HAP-1 (cell line): ENCODE data around the gene TMPRSS7.

Experiments used
- DNase-seq, 2 experiments: peaks; one replicate each; pipeline ENCODE4 v3.0.0-alpha.2; 2016 to 2020; ENCODE audit warnings: low spot score in 2 of 2
- H3K27me3 ChIP-seq: fragments of 250-450 bp; sonication (Bioruptor Pico); 2 replicates; pipeline ENCODE4 v1.5.1; 2020; ENCODE audit warnings: low read depth, mild to moderate bottlenecking, moderate library complexity
- H3K36me3 ChIP-seq: fragments of 250-450 bp; sonication (Bioruptor Pico); replicated peaks from 2 replicates; pipeline ENCODE4 v1.5.1; 2020; ENCODE audit warnings: mild to moderate bottlenecking
- H3K4me1 ChIP-seq: fragments of 250-450 bp; sonication (Bioruptor Pico); 2 replicates; pipeline ENCODE4 v1.5.1; 2020; ENCODE audit warnings: mild to moderate bottlenecking
- H3K4me3 ChIP-seq: fragments of 250-450 bp; sonication (Bioruptor Pico); 2 replicates; pipeline ENCODE4 v1.5.1; 2020; ENCODE audit warnings: mild to moderate bottlenecking, moderate library complexity
- H3K9me3 ChIP-seq: fragments of 250-450 bp; sonication (Bioruptor Pico); 2 replicates; pipeline ENCODE4 v1.5.1; 2020; ENCODE audit warnings: mild to moderate bottlenecking, moderate library complexity
- in situ Hi-C: fragments of 300-500 bp; cut with MboI; formaldehyde crosslinking; loops from 3 replicates; pipeline ENCODE4 v1.14.3; 2020; ENCODE audit warnings: low sequenced_read_pairs, inconsistent platforms, mixed read lengths

TMPRSS7 gene

DNA sequence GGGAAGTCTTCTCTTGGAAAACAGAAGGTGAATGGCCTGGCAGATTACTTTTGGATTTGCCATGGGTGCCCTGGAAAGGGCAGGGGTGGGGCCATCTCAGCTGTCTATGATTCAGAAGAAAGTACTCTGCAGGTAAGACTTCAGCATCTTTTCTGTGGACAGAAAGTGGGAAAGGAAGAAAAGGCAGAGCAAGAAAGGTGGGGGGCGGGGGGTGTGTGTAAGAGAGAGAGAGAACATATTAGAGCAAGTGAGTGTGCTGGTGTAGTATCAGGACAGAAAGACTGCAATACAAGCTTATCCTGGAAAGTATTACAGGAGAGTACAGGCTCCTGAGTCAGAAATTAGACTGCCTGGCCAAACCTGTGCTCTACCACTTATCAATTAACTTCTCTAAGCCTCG lies 30.3 kb upstream of the TMPRSS7 start:
- H3K9me3 ChIP-seq, result no peaks in the 10 kb centered on the region
- in situ Hi-C loops, result no loop called here
- DNase-seq, result no peak
- no peaks in the 10 kb centered on the region for H3K27me3 ChIP-seq
- no peaks in the 10 kb centered on the region for H3K36me3 ChIP-seq
- H3K4me1 ChIP-seq, result no peaks in the 10 kb centered on the region
- no peak overlapping the region for H3K4me3 ChIP-seq

DNA sequence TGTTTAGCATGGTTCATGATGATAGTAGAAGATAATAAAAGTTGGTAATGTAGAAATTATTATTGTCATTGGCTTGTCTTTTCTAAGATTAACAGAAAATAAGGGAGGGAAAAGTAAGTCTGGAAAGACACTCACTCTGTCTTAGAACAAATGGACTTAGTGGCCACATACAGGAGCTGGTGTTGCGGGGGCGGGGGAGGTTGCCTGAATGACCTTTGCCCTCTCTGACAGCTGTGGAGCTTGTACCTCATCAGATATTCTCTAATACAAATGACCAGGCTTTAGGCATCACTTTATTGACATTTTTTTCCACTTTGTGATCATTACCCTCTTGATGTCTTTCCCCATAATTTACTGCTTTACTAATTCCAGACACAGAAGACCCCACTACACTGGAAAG lies 29.9 kb upstream of the TMPRSS7 start:
- H3K9me3 ChIP-seq, result no peaks in the 10 kb centered on the region
- no peak for DNase-seq
- no peaks in the 10 kb centered on the region for H3K36me3 ChIP-seq
- no peaks in the 10 kb centered on the region for H3K4me1 ChIP-seq
- in situ Hi-C loops, result no loop called here
- H3K27me3 ChIP-seq, result no peaks in the 10 kb centered on the region
- H3K4me3 ChIP-seq, result no peak overlapping the region

- Histone ChIP-seq H3K36me3 (no peaks in the 10 kb centered on the region), H3K4me1 (no peaks in the 10 kb centered on the region), H3K27me3 (no peaks in the 10 kb centered on the region), H3K4me3 (no peak overlapping the region), H3K9me3 (no peaks in the 10 kb centered on the region)
- in situ Hi-C loops, result no loop called here
- no peak for DNase-seq
These were observed 29.4 kb upstream of the TMPRSS7 start for GRCh38 chr3:112005091-112005672.

GRCh38 chr3:112007633-112008032 lies 26.9 kb upstream of the TMPRSS7 start:
- no peak overlapping the region for H3K4me3 ChIP-seq
- no peaks in the 10 kb centered on the region for H3K9me3 ChIP-seq
- DNase-seq, result no peak
- in situ Hi-C loops, result no loop called here
- H3K4me1 ChIP-seq, result no peaks in the 10 kb centered on the region
- H3K27me3 ChIP-seq, result no peaks in the 10 kb centered on the region
- H3K36me3 ChIP-seq, result no peaks in the 10 kb centered on the region

DNA sequence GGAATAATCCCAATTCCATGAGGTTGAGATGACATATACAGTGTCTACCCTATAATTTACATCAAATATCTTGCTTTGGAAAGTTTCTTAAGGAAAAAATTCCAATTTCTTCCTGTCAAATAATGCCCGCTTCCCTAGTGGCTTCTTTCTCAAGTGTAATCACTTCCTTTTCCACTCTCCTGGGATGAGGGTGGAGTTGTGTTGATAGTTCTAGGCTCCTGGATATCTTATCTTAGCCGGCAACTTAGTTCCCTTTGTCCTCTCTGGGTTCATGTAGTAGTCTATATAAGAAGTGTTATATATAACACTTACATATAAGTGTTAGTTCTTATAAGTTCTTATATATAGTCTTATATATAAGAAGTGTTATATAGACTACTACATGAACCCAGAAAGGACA lies 24.9 kb upstream of the TMPRSS7 start:
- in situ Hi-C loops, result no loop called here
- H3K4me1 ChIP-seq, result no peaks in the 10 kb centered on the region
- DNase-seq, result no peak
- H3K27me3 ChIP-seq, result no peaks in the 10 kb centered on the region
- H3K9me3 ChIP-seq, result no peaks in the 10 kb centered on the region
- H3K36me3 ChIP-seq, result no peaks in the 10 kb centered on the region
- no peak overlapping the region for H3K4me3 ChIP-seq

DNA sequence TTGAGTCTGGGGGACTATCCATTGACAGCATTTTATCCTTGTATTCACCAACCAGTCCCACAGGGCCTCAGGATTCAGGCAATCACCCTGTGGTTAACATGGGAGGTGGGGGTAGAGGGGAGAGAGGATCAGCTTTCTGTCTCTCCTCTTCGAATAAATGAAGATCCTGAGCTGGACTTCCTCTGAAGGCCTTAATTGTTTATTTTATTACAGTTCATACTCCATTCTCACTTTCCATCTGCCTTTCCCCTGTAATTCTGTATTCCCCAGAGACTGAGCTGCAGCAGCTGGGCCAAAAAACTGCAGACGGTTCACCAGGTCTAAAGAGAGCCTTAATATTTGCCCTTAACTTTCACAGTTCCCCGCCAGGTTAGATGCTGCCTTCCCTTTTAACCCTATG lies 23.9 kb upstream of the TMPRSS7 start:
- no peaks in the 10 kb centered on the region for H3K9me3 ChIP-seq
- H3K4me3 ChIP-seq, result no peak overlapping the region
- DNase-seq, result no peak
- no peaks in the 10 kb centered on the region for H3K36me3 ChIP-seq
- in situ Hi-C loops, result no loop called here
- H3K27me3 ChIP-seq, result no peaks in the 10 kb centered on the region
- no peaks in the 10 kb centered on the region for H3K4me1 ChIP-seq

GRCh38 chr3:112011376-112011940 lies 23.1 kb upstream of the TMPRSS7 start:
- in situ Hi-C loops, result no loop called here
- Histone ChIP-seq H3K4me1 (no peaks in the 10 kb centered on the region), H3K27me3 (no peaks in the 10 kb centered on the region), H3K9me3 (no peaks in the 10 kb centered on the region), H3K36me3 (no peaks in the 10 kb centered on the region), H3K4me3 (no peak overlapping the region)
- no peak for DNase-seq

DNA sequence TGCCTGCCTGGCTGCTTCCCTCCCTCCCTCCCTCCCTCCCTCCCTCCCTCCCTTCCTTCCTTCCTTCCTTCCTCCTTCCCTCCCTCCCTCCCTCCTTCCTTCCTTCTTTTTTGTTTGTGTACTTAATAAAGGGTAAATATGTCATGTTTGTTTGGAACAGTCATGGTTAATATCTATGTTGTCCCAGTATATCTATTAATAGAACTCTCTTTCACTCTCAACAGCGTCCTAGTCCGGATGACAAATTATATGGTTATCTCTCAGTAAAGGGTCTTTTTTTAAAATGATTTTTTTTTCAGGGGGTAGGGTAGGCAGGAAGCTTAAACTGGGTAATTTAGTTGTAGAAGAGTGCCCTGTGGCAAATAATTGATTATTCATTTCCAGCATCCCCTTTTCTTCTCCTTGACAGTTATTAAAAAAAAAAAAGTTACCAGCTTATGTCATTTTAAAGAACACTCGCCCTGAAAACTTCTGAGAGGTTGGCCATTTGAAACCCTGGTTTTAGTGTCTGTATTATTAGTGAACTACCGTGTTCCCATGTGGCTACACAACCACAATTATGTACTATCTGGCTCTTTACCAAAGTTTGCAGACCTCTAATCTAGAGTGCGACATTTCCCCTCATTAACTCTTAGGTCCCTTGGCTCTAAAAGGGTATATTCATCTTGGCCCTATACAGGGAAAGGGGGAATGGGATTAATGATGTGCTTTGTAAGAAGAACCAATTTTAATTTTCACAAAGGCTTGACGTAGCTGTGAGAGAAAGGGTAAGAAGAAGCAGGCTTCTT lies 22.1 kb upstream of the TMPRSS7 start:
- no peak for DNase-seq
- H3K9me3 ChIP-seq, result no peaks in the 10 kb centered on the region
- no peaks in the 10 kb centered on the region for H3K36me3 ChIP-seq
- H3K4me3 ChIP-seq, result no peak overlapping the region
- no peaks in the 10 kb centered on the region for H3K4me1 ChIP-seq
- H3K27me3 ChIP-seq, result no peaks in the 10 kb centered on the region
- in situ Hi-C loops, result no loop called here

DNA sequence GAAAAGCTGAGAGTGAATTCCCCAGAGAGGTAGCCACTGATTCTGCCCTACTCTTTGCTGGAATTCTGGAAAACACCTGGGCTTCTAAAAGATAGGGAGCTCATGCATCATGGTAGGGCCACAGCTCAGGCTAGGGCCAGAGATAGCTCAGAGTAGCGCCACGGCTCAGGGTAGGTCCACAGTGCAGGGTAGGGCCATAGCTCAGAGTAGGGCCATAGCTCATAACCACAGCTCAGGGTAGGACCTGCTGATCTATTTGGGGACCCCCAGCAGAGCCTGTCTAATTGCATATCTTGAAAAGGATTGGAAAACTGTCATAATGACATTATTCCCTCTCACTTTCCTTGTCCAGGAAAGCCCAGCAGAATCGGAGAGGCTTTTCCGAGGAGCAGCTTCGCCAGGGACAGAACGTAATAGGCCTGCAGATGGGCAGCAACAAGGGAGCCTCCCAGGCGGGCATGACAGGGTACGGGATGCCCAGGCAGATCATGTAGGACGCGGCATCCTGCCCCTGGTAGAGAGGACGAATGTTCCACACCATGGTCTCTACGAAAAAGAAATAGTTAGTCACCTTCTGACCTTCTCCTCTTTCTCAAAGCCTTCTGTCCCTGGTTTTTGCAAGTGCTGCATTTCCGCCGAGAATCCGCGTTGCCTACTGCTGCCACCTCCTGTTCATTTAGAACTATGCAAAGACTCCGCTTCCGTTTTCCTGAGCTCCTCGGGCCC lies 21.3 kb upstream of the TMPRSS7 start:
- Histone ChIP-seq H3K4me1 (no peaks in the 10 kb centered on the region), H3K36me3 (no peaks in the 10 kb centered on the region), H3K27me3 (no peaks in the 10 kb centered on the region), H3K4me3 (no peak overlapping the region), H3K9me3 (no peaks in the 10 kb centered on the region)
- DNase-seq, result peak; percentile 60 to 72
- in situ Hi-C loops, result no loop called here

GRCh38 chr3:112013784-112014143 lies 20.8 kb upstream of the TMPRSS7 start:
- Histone ChIP-seq H3K4me1 (no peaks in the 10 kb centered on the region), H3K27me3 (no peaks in the 10 kb centered on the region), H3K36me3 (no peaks in the 10 kb centered on the region), H3K4me3 (no peak overlapping the region), H3K9me3 (no peaks in the 10 kb centered on the region)
- in situ Hi-C loops, result no loop called here
- DNase-seq, result no peak

GRCh38 chr3:112017091-112017490 lies 17.4 kb upstream of the TMPRSS7 start:
- H3K4me1 ChIP-seq, result no peaks in the 10 kb centered on the region
- H3K27me3 ChIP-seq, result no peaks in the 10 kb centered on the region
- no peak for DNase-seq
- no peaks in the 10 kb centered on the region for H3K9me3 ChIP-seq
- no peaks in the 10 kb centered on the region for H3K36me3 ChIP-seq
- no peak overlapping the region for H3K4me3 ChIP-seq
- in situ Hi-C loops, result no loop called here

DNA sequence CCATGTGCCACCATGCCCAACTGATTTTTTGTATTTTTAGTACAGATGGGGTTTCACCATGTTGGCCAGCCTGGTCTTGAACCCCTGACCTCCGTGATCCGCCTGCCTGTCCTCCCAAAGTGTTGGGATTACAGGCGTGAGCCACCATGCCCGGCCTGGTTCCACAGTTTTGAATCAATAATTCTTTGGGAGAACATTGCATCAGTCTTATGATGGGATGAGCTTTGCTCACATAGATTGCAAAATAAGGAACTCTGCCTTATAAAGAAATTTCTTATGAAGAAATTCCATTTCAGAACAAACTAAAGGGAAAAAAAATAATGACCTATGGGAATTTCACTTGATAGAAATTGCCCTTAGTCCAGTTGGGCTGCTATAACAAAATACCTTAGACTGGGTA lies 15.8 kb upstream of the TMPRSS7 start:
- no peak for DNase-seq
- H3K4me1 ChIP-seq, result no peaks in the 10 kb centered on the region
- no peaks in the 10 kb centered on the region for H3K9me3 ChIP-seq
- in situ Hi-C loops, result no loop called here
- no peak overlapping the region for H3K4me3 ChIP-seq
- no peaks in the 10 kb centered on the region for H3K36me3 ChIP-seq
- no peaks in the 10 kb centered on the region for H3K27me3 ChIP-seq

DNA sequence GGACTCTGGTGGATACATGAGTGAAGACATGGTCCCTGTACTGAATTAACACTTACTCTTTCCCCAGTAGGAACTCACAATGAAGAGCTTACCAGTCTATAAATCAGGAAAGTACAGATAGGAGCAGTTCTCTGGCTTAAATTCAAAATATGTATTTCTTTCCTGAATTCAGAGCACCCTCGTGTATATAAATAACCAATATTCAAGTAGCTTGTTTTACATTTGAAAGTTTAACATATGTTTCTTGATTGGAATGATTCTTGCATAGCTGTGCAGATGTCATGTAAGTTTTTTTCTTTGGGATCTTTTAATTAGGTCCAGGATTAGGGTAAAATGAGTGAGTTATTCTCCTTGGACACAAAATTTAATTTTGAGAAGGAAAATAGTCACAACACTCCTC lies 14.8 kb upstream of the TMPRSS7 start:
- no peaks in the 10 kb centered on the region for H3K36me3 ChIP-seq
- no peak for DNase-seq
- no peaks in the 10 kb centered on the region for H3K27me3 ChIP-seq
- no peaks in the 10 kb centered on the region for H3K4me1 ChIP-seq
- no peaks in the 10 kb centered on the region for H3K9me3 ChIP-seq
- in situ Hi-C loops, result no loop called here
- no peak overlapping the region for H3K4me3 ChIP-seq

GRCh38 chr3:112020674-112021085 lies 13.9 kb upstream of the TMPRSS7 start:
- DNase-seq, result no peak
- Histone ChIP-seq H3K27me3 (no peaks in the 10 kb centered on the region), H3K4me3 (no peak overlapping the region), H3K36me3 (no peaks in the 10 kb centered on the region), H3K9me3 (no peaks in the 10 kb centered on the region), H3K4me1 (no peaks in the 10 kb centered on the region)
- in situ Hi-C loops, result no loop called here
